Hepatocyte (in vitro differentiated cells): Measurements from ENCODE around the gene RFTN2.

Experiments
- CTCF ChIP-seq: fragments of 200-600 bp; sonication (generic); IDR thresholded peaks from 2 replicates; pipeline ENCODE4 v1.5.1; 2016; ENCODE audit warnings: antibody characterized with exemption, mild to moderate bottlenecking; ENCODE audit not compliant: poor library complexity
- EZH2 ChIP-seq: fragments of 200-600 bp; sonication (generic); IDR thresholded peaks from 2 replicates; pipeline ENCODE4 v1.6.1; 2016; ENCODE audit warnings: antibody characterized with exemption, mild to moderate bottlenecking, borderline replicate concordance

GRCh38 chr2:197604117-197604860, 71.1 kb downstream of the RFTN2 start:
- TF ChIP-seq CTCF: no peak
- TF ChIP-seq EZH2: no peak
